SK-N-SH (cell line): Measurements from ENCODE around the gene SLC17A1.

Experiments
- EP300 ChIP-seq, 2 experiments: IDR thresholded peaks; 2 replicates each; pipeline versions ENCODE4 v1.4.0 to v1.6.1; 2012; ENCODE audit warnings: borderline replicate concordance in 1 of 2, low read depth in 1 of 2, low read length in 1 of 2
- EZH2phosphoT487 ChIP-seq: fragments of 200-600 bp; sonication (generic); IDR thresholded peaks from 2 replicates; pipeline ENCODE4 v1.6.1; 2017; ENCODE audit warnings: low read depth, mixed run types, mild to moderate bottlenecking, antibody characterized with exemption, moderate library complexity, borderline replicate concordance
- GABPA ChIP-seq: IDR thresholded peaks from 2 replicates; pipeline ENCODE4 v1.4.0; 2012; ENCODE audit warnings: low read depth, mild to moderate bottlenecking
- POLR2AphosphoS5 ChIP-seq: IDR thresholded peaks from 2 replicates; pipeline ENCODE4 v1.6.1; 2012; ENCODE audit warnings: low read depth, low read length
- TAF1 ChIP-seq: IDR thresholded peaks from 2 replicates; pipeline ENCODE4 v1.6.1; 2012; ENCODE audit warnings: low read depth, mild to moderate bottlenecking, low read length, moderate library complexity, borderline replicate concordance
- TF ChIP-seq, protein P1 (sequence below): fragments of 200-600 bp; sonication (generic); IDR thresholded peaks from 2 replicates; pipeline ENCODE4 v1.6.1; 2017; ENCODE audit warnings: antibody characterized with exemption, mild to moderate bottlenecking, moderate library complexity

DNA sequence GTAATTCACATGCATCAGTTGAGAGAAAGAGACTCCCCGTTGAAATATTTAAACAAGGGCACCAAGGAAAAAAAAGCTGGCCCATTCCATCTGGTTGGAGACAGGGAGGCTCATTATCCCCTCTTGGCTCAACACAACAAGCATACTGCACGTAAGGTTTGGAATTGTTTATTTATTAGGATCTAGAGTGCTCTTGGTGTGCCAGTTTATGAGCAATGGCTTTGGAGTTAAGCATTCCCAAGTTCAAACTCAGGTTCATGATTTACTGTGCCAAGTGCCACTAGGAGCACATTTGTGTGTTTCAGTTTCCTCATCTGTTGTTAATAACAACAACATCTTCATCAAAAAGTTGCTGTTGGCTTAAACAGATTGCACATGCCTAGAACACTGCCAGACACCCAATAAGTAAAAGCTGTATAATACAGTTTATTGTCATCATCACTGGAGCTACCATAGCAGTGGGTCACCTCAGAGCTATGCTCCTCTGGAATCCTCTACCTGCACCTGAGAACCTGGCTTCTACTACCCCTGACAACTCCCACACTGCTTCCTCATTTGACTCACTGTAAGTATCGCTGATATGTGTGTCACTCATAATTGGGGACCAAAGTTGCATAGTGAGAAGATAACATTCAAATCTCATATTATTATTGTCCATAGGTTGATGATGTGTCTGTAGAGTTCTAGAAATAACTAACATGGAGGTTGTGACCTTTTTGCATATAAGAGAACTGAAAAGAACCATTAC, 36.8 kb upstream of the SLC17A1 start:
- TF ChIP-seq EP300 (IDR thresholded peaks at IDR 0.05; ENCODE audit: borderline replicate concordance in 1 of 2, low read depth in 1 of 2, low read length in 1 of 2): no peak
- TF ChIP-seq POLR2AphosphoS5: no peak
- TF ChIP-seq TAF1: no peak
- no peak for TF ChIP-seq EZH2phosphoT487
- no peak for TF ChIP-seq GABPA
- TF ChIP-seq, protein P1, sequence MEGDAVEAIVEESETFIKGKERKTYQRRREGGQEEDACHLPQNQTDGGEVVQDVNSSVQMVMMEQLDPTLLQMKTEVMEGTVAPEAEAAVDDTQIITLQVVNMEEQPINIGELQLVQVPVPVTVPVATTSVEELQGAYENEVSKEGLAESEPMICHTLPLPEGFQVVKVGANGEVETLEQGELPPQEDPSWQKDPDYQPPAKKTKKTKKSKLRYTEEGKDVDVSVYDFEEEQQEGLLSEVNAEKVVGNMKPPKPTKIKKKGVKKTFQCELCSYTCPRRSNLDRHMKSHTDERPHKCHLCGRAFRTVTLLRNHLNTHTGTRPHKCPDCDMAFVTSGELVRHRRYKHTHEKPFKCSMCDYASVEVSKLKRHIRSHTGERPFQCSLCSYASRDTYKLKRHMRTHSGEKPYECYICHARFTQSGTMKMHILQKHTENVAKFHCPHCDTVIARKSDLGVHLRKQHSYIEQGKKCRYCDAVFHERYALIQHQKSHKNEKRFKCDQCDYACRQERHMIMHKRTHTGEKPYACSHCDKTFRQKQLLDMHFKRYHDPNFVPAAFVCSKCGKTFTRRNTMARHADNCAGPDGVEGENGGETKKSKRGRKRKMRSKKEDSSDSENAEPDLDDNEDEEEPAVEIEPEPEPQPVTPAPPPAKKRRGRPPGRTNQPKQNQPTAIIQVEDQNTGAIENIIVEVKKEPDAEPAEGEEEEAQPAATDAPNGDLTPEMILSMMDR: no peak
